HepG2 (cell line): Measurements from ENCODE around the gene PLEKHA8. TPM values are rescaled to one million over a fixed set of nuclear protein-coding genes. Genes with fewer than 3 reads are reported as not detected.
A peak's percentile ranks its signal among the peaks of the same experiment; 100 is the strongest.

Experiments used
- AGO2 ChIP-seq: fragments of 200-400 bp; formaldehyde crosslinking; optimal IDR thresholded peaks from 2 replicates; pipeline ENCODE3; 2017; ENCODE audit warnings: mild to moderate bottlenecking, low read depth, low read length, moderate library complexity
- ATF1 ChIP-seq: IDR thresholded peaks from 2 replicates; pipeline ENCODE4 v1.6.1; 2016; ENCODE audit warnings: mild to moderate bottlenecking, control low read depth
- BRD4 ChIP-seq: sonication (generic); formaldehyde crosslinking; IDR thresholded peaks from 2 replicates; pipeline ENCODE4 v1.4.0; 2020; ENCODE audit warnings: missing genetic modification reagents
- MAZ ChIP-seq, 2 experiments: sonication (generic) in 1 of 2; formaldehyde crosslinking in 1 of 2; IDR thresholded peaks; 2 replicates each; pipeline versions ENCODE4 v1.5.0 to v1.6.1; 2012 to 2020; ENCODE audit warnings: low read depth in 2 of 2, mild to moderate bottlenecking in 2 of 2, borderline replicate concordance in 1 of 2, improper control_type of control experiment in 1 of 2, low read length in 1 of 2, missing genetic modification reagents in 1 of 2, moderate library complexity in 1 of 2
- MED1 ChIP-seq: sonication (generic); formaldehyde crosslinking; IDR thresholded peaks from 2 replicates; pipeline ENCODE4 v1.4.0; 2020; ENCODE audit warnings: missing genetic modification reagents
- NCOA1 ChIP-seq: sonication (generic); formaldehyde crosslinking; IDR thresholded peaks from 2 replicates; pipeline ENCODE4 v1.9.0; 2021; ENCODE audit warnings: missing genetic modification reagents
- RFXAP ChIP-seq: sonication (generic); formaldehyde crosslinking; IDR thresholded peaks from 2 replicates; pipeline ENCODE4 v1.4.0; 2020; ENCODE audit warnings: missing genetic modification reagents, borderline replicate concordance
- SETDB1 ChIP-seq: sonication (generic); formaldehyde crosslinking; IDR thresholded peaks from 2 replicates; pipeline ENCODE4 v1.5.1; 2020; ENCODE audit warnings: missing genetic modification reagents, mild to moderate bottlenecking, borderline replicate concordance
- SMARCC2 ChIP-seq: fragments of 450-650 bp; IDR thresholded peaks from 2 replicates; pipeline ENCODE4 v1.6.1; 2017; ENCODE audit warnings: antibody characterized with exemption, mild to moderate bottlenecking
- TBX2 ChIP-seq: sonication (generic); formaldehyde crosslinking; IDR thresholded peaks from 2 replicates; pipeline ENCODE4 v1.5.0; 2020; ENCODE audit warnings: missing genetic modification reagents, mild to moderate bottlenecking, borderline replicate concordance
- ZFX ChIP-seq: sonication (generic); formaldehyde crosslinking; IDR thresholded peaks from 2 replicates; pipeline ENCODE4 v1.4.0; 2020; ENCODE audit warnings: mild to moderate bottlenecking, low read depth, missing genetic modification reagents, moderate library complexity
- ZNF124 ChIP-seq: sonication (generic); formaldehyde crosslinking; IDR thresholded peaks from 2 replicates; pipeline ENCODE4 v1.4.0; 2020; ENCODE audit warnings: missing genetic modification reagents
- polyA plus RNA-seq, 8 experiments: library from polyadenylated mRNA; depleted of rRNA in 3 of 8; stranded (reverse) in 7 of 8; unstranded in 1 of 8; fragments of >200 nt; fragmentation: Illumina TruSeq in 4 of 8; extraction: Trizol in 4 of 8; gene quantifications; 2 replicates each; pipeline versions ENCODE4 v1.2.1 to v1.2.3, GENCODE V29; 2011 to 2016; ENCODE audit warnings: low read depth in 4 of 8, missing spikeins in 1 of 8, mixed read lengths in 1 of 8; ENCODE audit not compliant: insufficient read depth in 1 of 8
- total RNA-seq, 5 experiments: library from RNA; depleted of rRNA; stranded (reverse); fragments of >200 nt; fragmentation: Illumina TruSeq; extraction: Trizol; gene quantifications; 2 replicates each; pipeline ENCODE4 v1.2.3, GENCODE V29; 2016; ENCODE audit warnings: low read depth in 1 of 5
- TF ChIP-seq, protein P1 (sequence below): sonication (generic); formaldehyde crosslinking; IDR thresholded peaks from 2 replicates; pipeline ENCODE4 v1.4.0; 2020; ENCODE audit warnings: mild to moderate bottlenecking, missing genetic modification reagents, borderline replicate concordance
- TF ChIP-seq, protein P2 (sequence below): sonication (generic); formaldehyde crosslinking; IDR thresholded peaks from 2 replicates; pipeline ENCODE4 v1.4.0; 2020; ENCODE audit warnings: missing genetic modification reagents
- TF ChIP-seq, protein P3 (sequence below): sonication (generic); formaldehyde crosslinking; IDR thresholded peaks from 2 replicates; pipeline ENCODE4 v1.8.0; 2022; ENCODE audit warnings: missing genetic modification reagents, mild to moderate bottlenecking, borderline replicate concordance

Gene PLEKHA8
- total and polyA plus RNA-seq, 2 of the 13 experiments (the other 11 are each of a cell fraction or from before 2014, with no cell fraction given): 12.5 to 26.4 TPM

DNA sequence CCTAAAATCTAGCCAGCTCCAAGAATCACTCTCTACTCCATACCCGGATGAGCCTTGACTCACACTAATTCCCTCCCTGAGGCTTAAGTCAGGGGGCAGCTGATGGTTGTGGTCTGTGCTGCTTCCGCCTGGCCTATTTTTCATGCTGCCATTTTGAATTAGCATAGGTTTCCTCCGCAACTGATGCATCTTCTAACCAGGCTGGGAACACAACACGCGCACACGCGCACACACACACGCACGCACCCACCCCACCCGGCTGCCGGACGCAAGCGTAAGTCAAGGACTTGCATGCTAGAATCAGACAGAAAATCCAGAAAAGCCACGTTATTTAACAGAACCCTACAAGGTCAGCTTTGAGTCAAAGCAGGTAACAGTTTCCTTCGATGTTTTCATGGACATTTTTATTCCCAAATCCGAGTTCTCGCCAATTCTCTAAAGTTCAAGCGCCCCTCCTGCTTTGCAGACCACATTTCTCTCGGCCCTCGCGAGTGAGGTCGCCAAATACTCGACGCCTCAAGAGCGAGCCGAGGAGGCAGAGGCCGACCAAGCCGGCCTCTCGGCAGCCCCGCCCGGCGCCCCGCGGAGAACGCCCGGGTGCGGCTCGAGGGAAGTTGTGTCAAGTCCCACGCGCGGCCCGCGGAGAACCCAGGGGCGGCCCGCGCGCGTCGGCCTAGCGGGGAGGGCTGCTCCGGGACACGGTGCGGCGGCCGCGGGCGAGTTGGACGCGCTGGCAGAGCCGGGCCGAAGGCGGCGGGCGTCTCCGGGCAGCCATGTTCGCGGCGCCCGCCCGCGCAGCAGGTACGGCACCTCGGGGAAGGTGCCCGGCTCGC lies 39.6 kb upstream of the PLEKHA8 start (continued):
- TF ChIP-seq, protein P1, sequence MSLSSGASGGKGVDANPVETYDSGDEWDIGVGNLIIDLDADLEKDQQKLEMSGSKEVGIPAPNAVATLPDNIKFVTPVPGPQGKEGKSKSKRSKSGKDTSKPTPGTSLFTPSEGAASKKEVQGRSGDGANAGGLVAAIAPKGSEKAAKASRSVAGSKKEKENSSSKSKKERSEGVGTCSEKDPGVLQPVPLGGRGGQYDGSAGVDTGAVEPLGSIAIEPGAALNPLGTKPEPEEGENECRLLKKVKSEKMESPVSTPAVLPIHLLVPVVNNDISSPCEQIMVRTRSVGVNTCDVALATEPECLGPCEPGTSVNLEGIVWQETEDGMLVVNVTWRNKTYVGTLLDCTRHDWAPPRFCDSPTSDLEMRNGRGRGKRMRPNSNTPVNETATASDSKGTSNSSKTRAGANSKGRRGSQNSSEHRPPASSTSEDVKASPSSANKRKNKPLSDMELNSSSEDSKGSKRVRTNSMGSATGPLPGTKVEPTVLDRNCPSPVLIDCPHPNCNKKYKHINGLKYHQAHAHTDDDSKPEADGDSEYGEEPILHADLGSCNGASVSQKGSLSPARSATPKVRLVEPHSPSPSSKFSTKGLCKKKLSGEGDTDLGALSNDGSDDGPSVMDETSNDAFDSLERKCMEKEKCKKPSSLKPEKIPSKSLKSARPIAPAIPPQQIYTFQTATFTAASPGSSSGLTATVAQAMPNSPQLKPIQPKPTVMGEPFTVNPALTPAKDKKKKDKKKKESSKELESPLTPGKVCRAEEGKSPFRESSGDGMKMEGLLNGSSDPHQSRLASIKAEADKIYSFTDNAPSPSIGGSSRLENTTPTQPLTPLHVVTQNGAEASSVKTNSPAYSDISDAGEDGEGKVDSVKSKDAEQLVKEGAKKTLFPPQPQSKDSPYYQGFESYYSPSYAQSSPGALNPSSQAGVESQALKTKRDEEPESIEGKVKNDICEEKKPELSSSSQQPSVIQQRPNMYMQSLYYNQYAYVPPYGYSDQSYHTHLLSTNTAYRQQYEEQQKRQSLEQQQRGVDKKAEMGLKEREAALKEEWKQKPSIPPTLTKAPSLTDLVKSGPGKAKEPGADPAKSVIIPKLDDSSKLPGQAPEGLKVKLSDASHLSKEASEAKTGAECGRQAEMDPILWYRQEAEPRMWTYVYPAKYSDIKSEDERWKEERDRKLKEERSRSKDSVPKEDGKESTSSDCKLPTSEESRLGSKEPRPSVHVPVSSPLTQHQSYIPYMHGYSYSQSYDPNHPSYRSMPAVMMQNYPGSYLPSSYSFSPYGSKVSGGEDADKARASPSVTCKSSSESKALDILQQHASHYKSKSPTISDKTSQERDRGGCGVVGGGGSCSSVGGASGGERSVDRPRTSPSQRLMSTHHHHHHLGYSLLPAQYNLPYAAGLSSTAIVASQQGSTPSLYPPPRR (CRISPR knock-in tag): no peak
- TF ChIP-seq SMARCC2 (no peak), AGO2 (peak; percentile 74), BRD4 (CRISPR knock-in tag) (no peak; the same call in 1 of the 2 replicates), ZFX (CRISPR knock-in tag) (peak; percentile 46), MED1 (no peak), SETDB1 (CRISPR knock-in tag) (no peak), ZNF124 (CRISPR knock-in tag) (no peak), MAZ (IDR thresholded peaks at IDR 0.05; ENCODE audit: borderline replicate concordance, low read depth, low read length) (no peak), MAZ (CRISPR knock-in tag; IDR thresholded peaks at IDR 0.05; ENCODE audit: low read depth) (no peak), TBX2 (CRISPR knock-in tag) (no peak), RFXAP (CRISPR knock-in tag) (no peak), ATF1 (no peak), NCOA1 (CRISPR knock-in tag) (no peak)
- TF ChIP-seq, protein P2, sequence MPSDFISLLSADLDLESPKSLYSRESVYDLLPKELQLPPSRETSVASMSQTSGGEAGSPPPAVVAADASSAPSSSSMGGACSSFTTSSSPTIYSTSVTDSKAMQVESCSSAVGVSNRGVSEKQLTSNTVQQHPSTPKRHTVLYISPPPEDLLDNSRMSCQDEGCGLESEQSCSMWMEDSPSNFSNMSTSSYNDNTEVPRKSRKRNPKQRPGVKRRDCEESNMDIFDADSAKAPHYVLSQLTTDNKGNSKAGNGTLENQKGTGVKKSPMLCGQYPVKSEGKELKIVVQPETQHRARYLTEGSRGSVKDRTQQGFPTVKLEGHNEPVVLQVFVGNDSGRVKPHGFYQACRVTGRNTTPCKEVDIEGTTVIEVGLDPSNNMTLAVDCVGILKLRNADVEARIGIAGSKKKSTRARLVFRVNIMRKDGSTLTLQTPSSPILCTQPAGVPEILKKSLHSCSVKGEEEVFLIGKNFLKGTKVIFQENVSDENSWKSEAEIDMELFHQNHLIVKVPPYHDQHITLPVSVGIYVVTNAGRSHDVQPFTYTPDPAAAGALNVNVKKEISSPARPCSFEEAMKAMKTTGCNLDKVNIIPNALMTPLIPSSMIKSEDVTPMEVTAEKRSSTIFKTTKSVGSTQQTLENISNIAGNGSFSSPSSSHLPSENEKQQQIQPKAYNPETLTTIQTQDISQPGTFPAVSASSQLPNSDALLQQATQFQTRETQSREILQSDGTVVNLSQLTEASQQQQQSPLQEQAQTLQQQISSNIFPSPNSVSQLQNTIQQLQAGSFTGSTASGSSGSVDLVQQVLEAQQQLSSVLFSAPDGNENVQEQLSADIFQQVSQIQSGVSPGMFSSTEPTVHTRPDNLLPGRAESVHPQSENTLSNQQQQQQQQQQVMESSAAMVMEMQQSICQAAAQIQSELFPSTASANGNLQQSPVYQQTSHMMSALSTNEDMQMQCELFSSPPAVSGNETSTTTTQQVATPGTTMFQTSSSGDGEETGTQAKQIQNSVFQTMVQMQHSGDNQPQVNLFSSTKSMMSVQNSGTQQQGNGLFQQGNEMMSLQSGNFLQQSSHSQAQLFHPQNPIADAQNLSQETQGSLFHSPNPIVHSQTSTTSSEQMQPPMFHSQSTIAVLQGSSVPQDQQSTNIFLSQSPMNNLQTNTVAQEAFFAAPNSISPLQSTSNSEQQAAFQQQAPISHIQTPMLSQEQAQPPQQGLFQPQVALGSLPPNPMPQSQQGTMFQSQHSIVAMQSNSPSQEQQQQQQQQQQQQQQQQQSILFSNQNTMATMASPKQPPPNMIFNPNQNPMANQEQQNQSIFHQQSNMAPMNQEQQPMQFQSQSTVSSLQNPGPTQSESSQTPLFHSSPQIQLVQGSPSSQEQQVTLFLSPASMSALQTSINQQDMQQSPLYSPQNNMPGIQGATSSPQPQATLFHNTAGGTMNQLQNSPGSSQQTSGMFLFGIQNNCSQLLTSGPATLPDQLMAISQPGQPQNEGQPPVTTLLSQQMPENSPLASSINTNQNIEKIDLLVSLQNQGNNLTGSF (CRISPR knock-in tag): peak; percentile 54; the same call in 1 of the 2 replicates
- TF ChIP-seq, protein P3, sequence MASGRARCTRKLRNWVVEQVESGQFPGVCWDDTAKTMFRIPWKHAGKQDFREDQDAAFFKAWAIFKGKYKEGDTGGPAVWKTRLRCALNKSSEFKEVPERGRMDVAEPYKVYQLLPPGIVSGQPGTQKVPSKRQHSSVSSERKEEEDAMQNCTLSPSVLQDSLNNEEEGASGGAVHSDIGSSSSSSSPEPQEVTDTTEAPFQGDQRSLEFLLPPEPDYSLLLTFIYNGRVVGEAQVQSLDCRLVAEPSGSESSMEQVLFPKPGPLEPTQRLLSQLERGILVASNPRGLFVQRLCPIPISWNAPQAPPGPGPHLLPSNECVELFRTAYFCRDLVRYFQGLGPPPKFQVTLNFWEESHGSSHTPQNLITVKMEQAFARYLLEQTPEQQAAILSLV (CRISPR knock-in tag): no peak
